GM12878 (cell line): ENCODE measurements around the gene MUC12. TPM values are rescaled to one million over a fixed set of nuclear protein-coding genes. Genes with fewer than 3 reads are reported as not detected.

Experiments
- ATAC-seq: fragments of 200-7000 bp; cut with Tn5 transposase; 3 replicates; pipeline ENCODE4 v1.9.1; 2020; ENCODE audit warnings: mild to moderate bottlenecking, moderate library complexity
- BruUV-seq: library from RNA; stranded (reverse); fragments of 400-500 nt; replicated peaks from 2 replicates; lab custom pipeline; 2021; lab: Mats Ljungman, UMichigan
- CTCF ChIA-PET: fragments of 300-600 bp; sonication (Branson Sonifier 250); formaldehyde crosslinking; extraction: SDS; loops from one replicate; lab custom pipeline; 2021; ENCODE audit warnings: inconsistent platforms; lab: Yijun Ruan, JAX
- POLR2A ChIA-PET: fragments of 350-600 bp; formaldehyde crosslinking; extraction: SDS; loops from one replicate; lab custom pipeline; 2021; ENCODE audit warnings: inconsistent platforms; lab: Charles Lee
- RAD21 ChIA-PET: fragments of 300-600 bp; sonication (Branson Sonifier 250); formaldehyde crosslinking; loops from one replicate; lab custom pipeline; 2023; ENCODE audit warnings: antibody characterized with exemption; ENCODE audit not compliant: unreplicated experiment; lab: Charles Lee
- SMC1A ChIA-PET: fragments of 300-600 bp; sonication (Branson Sonifier 250); formaldehyde crosslinking; loops from one replicate; lab custom pipeline; 2023; ENCODE audit not compliant: unreplicated experiment, uncharacterized antibody; lab: Charles Lee
- DNase-seq: peaks from one replicate; pipeline ENCODE4 v3.0.0-alpha.2; 2011; ENCODE audit warnings: low read depth, low spot score
- FAIRE-seq: peaks from 3 replicates; lab custom pipeline; 2011; peaks lifted over from hg19 to GRCh38; lab: Jason Lieb, UNC
- H2AFZ ChIP-seq: 2 replicates; pipeline ENCODE4 v1.6.0; 2011; ENCODE audit warnings: low read depth, low read length, control low read depth; ENCODE audit not compliant: control insufficient read depth
- H3K27ac ChIP-seq: 2 replicates; pipeline ENCODE4 v1.5.1; 2011; ENCODE audit warnings: control low read depth; ENCODE audit not compliant: control insufficient read depth, insufficient read depth
- H3K27me3 ChIP-seq, 2 experiments: replicated peaks in 1 of 2; 2 replicates each; pipeline versions ENCODE4 v1.6.0 to v1.6.1; 2011; ENCODE audit warnings: low read length in 1 of 2; ENCODE audit not compliant: control insufficient read depth in 2 of 2, insufficient read depth in 2 of 2
- H3K36me3 ChIP-seq, 2 experiments: 2 replicates each; pipeline ENCODE4 v1.5.1; 2011; ENCODE audit warnings: low read length in 1 of 2; ENCODE audit not compliant: control insufficient read depth in 2 of 2, insufficient read depth in 2 of 2
- H3K4me1 ChIP-seq: 2 replicates; pipeline ENCODE4 v1.6.1; 2011; ENCODE audit warnings: mild to moderate bottlenecking, low read length, moderate library complexity, mixed read lengths; ENCODE audit not compliant: control insufficient read depth, insufficient read depth
- H3K4me2 ChIP-seq: 2 replicates; pipeline ENCODE4 v1.6.0; 2011; ENCODE audit warnings: control low read depth; ENCODE audit not compliant: control insufficient read depth, insufficient read depth
- H3K4me3 ChIP-seq: fragments of 200-600 bp; sonication (generic); 2 replicates; pipeline ENCODE4 v1.5.1; 2016
- H3K79me2 ChIP-seq: 2 replicates; pipeline ENCODE4 v1.6.0; 2011; ENCODE audit warnings: low read length; ENCODE audit not compliant: control insufficient read depth, insufficient read depth
- H3K9ac ChIP-seq: 2 replicates; pipeline ENCODE4 v1.8.0; 2011; ENCODE audit warnings: low read length, control low read depth, mixed read lengths; ENCODE audit not compliant: control insufficient read depth, insufficient read depth
- H3K9me3 ChIP-seq: replicated peaks from 3 replicates; pipeline ENCODE4 v1.5.1; 2011; ENCODE audit warnings: mild to moderate bottlenecking, low read length; ENCODE audit not compliant: control insufficient read depth, insufficient read depth
- H4K20me1 ChIP-seq: 2 replicates; pipeline ENCODE4 v1.6.0; 2011; ENCODE audit not compliant: control insufficient read depth, insufficient read depth
- BACH1 ChIP-seq: fragments of 450-650 bp; IDR thresholded peaks from 2 replicates; pipeline ENCODE4 v1.6.1; 2017; ENCODE audit warnings: mild to moderate bottlenecking, borderline replicate concordance
- CREM ChIP-seq: IDR thresholded peaks from 2 replicates; pipeline ENCODE4 v1.6.1; 2014; ENCODE audit warnings: antibody characterized with exemption, low read depth
- CTCF ChIP-seq, 3 experiments: IDR thresholded peaks in 2 of 3; conservative IDR thresholded peaks in 1 of 3; 2 replicates each; pipeline ENCODE4 v1.5.1; 2011; ENCODE audit warnings: low read depth in 3 of 3, low read length in 3 of 3, mild to moderate bottlenecking in 3 of 3, control low read depth in 2 of 3, moderate library complexity in 2 of 3, inconsistent platforms in 1 of 3, mixed read lengths in 1 of 3; ENCODE audit not compliant: control insufficient read depth in 2 of 3, insufficient read depth in 1 of 3; ENCODE audit errors: extremely low read depth in 1 of 3
- ESRRA ChIP-seq: IDR thresholded peaks from 2 replicates; pipeline ENCODE4 v1.6.1; 2012; ENCODE audit warnings: mild to moderate bottlenecking, low read length, improper control_type of control experiment
- EZH2 ChIP-seq: IDR thresholded peaks from 2 replicates; pipeline ENCODE4 v1.6.1; 2012; ENCODE audit warnings: low read depth, mild to moderate bottlenecking, control low read depth, inconsistent platforms, low read length, borderline replicate concordance; ENCODE audit not compliant: control insufficient read depth
- JUND ChIP-seq: IDR thresholded peaks from 2 replicates; pipeline ENCODE4 v1.6.1; 2012; ENCODE audit warnings: low read depth, mild to moderate bottlenecking, low read length, improper control_type of control experiment, moderate library complexity
- MEF2B ChIP-seq: fragments of 450-650 bp; IDR thresholded peaks from 2 replicates; pipeline ENCODE4 v1.6.1; 2018; ENCODE audit warnings: mild to moderate bottlenecking, moderate library complexity; ENCODE audit not compliant: partially characterized antibody, poor library complexity, severe bottlenecking
- MTA2 ChIP-seq: fragments of 450-650 bp; IDR thresholded peaks from 2 replicates; pipeline ENCODE4 v1.6.1; 2016; ENCODE audit warnings: low read depth, mild to moderate bottlenecking, moderate library complexity
- POLR2A ChIP-seq: IDR thresholded peaks from 2 replicates; pipeline ENCODE4 v1.6.1; 2011; ENCODE audit warnings: low read depth, mild to moderate bottlenecking, low read length
- RAD21 ChIP-seq: IDR thresholded peaks from 2 replicates; pipeline ENCODE4 v1.6.1; 2011; ENCODE audit warnings: mild to moderate bottlenecking, low read depth, low read length, moderate library complexity; ENCODE audit not compliant: insufficient read depth
- RAD51 ChIP-seq: fragments of 450-650 bp; IDR thresholded peaks from 2 replicates; pipeline ENCODE4 v1.6.1; 2016; ENCODE audit warnings: moderate library complexity, mild to moderate bottlenecking, inconsistent platforms
- RUNX3 ChIP-seq: IDR thresholded peaks from 2 replicates; pipeline ENCODE4 v1.6.1; 2012; ENCODE audit warnings: low read length, inconsistent platforms
- SIX5 ChIP-seq: IDR thresholded peaks from 2 replicates; pipeline ENCODE4 v1.6.1; 2011; ENCODE audit warnings: mild to moderate bottlenecking, low read depth, low read length, moderate library complexity; ENCODE audit not compliant: severe bottlenecking
- USF1 ChIP-seq: IDR thresholded peaks from 2 replicates; pipeline ENCODE4 v1.6.1; 2011; ENCODE audit warnings: borderline replicate concordance, low read depth, mild to moderate bottlenecking, moderate library complexity, mixed read lengths, low read length; ENCODE audit not compliant: insufficient read depth; ENCODE audit errors: extremely low read length
- WGBS: methylation state at CpG from one replicate; pipeline ENCODE4 v1.1.6; 2016; ENCODE audit warnings: low lambda C conversion rate; ENCODE audit not compliant: insufficient replicate concordance, insufficient coverage; ENCODE audit errors: missing lambda C conversion rate; 5-methylcytosine and 5-hydroxymethylcytosine counted together
- in situ Hi-C: fragments of 300-500 bp; cut with MboI; formaldehyde crosslinking; loops from 9 replicates; pipeline ENCODE4 v1.14.3; 2018; ENCODE audit warnings: mixed read lengths
- intact Hi-C: fragments of 100-400 bp; cut with micrococcal nuclease; formaldehyde crosslinking; loops from one replicate; pipeline ENCODE4 v1.14.2; 2022; ENCODE audit not compliant: unreplicated experiment
- polyA plus RNA-seq, 11 experiments: library from polyadenylated mRNA; depleted of rRNA in 4 of 11; unstranded in 6 of 11; stranded (reverse) in 5 of 11; fragments of >200 nt; fragmentation: Nextera tagmentation in 4 of 11; fragmentation: Illumina TruSeq in 1 of 11; extraction: Ambion mirVana in 4 of 11; extraction: Trizol in 1 of 11; gene quantifications; 1 replicate in 1 of 11; 2 replicates in 10 of 11; pipeline versions ENCODE4 v1.2.1 to v1.2.3, GENCODE V29; 2011 to 2016; ENCODE audit warnings: inconsistent platforms in 2 of 11, missing spikeins in 2 of 11, low read depth in 1 of 11
- total RNA-seq, 4 experiments: library from RNA; depleted of rRNA in 3 of 4; stranded (reverse); fragments of >200 nt in 3 of 4; fragmentation: Illumina TruSeq in 1 of 4; extraction: Trizol in 1 of 4; gene quantifications; 2 replicates each; pipeline versions ENCODE4 v1.2.1 to v1.2.3, GENCODE V29; 2013 to 2021
- TF ChIP-seq, protein P1 (sequence below): IDR thresholded peaks from 2 replicates; pipeline ENCODE4 v1.6.1; 2012; ENCODE audit warnings: low read depth, low read length, improper control_type of control experiment
- TF ChIP-seq, protein P2 (sequence below): fragments of 450-650 bp; formaldehyde crosslinking; IDR thresholded peaks from 2 replicates; pipeline ENCODE4 v1.5.0; 2022; ENCODE audit warnings: mild to moderate bottlenecking, missing genetic modification characterization

Gene MUC12
- total and polyA plus RNA-seq, 10 of the 15 experiments (the other 5 are each of a cell fraction or from before 2014, with no cell fraction given), result 1.7 to 4.5 (median 2.6) TPM

DNA sequence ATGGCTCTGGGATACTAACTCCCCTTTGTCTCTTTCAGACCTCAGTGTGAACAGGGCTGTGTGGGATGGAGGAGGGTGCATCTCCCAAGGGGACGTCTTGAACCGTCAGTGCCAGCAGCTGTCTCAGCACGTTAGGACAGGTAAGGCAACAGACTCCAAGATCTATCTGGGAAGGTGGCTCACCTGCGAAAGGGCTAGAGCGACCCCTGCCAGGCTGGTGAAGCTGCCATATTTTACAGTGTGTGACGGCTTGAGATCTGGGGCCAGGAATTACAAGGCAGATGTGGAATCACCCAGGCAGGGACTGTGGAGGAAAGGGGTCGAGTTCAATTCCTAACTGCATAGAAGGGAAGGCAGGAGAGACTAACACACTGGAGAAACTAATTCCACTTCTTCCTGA lies 61.7 kb downstream of the MUC12 start:
- SMC1A ChIA-PET, result no interaction called here
- 24% methylated on average over 7 of the region's 7 CpGs for whole genome bisulfite sequencing
- Histone ChIP-seq H3K27me3 (no peaks in the 10 kb centered on the region), H3K4me3 (no peak overlapping the region), H3K9ac (no peak overlapping the region), H3K4me2 (no peak overlapping the region), H3K36me3 (no peaks in the 10 kb centered on the region), H3K4me1 (no peaks in the 10 kb centered on the region), H3K27ac (no peak overlapping the region), H3K79me2 (no peaks in the 10 kb centered on the region), H4K20me1 (no peaks in the 10 kb centered on the region), H3K9me3 (no peaks in the 10 kb centered on the region; the same call in 2 of the 3 replicates), H2AFZ (no peak overlapping the region)
- no peak for ATAC-seq
- CTCF ChIA-PET, result no interaction called here
- POLR2A ChIA-PET, result no interaction called here
- FAIRE-seq, result no peak
- in situ Hi-C loops (no loop called here), intact Hi-C loops (no loop called here)
- DNase-seq, result no peak
- no TSS peak for BruUV-seq
- RAD21 ChIA-PET, result interaction anchor here (0.7 kb wide), 1 partner anchor 9 kb away, joined by 4 read pairs; no protein-coding TSS in a partner anchor
- TF ChIP-seq USF1 (no peak), ESRRA (no peak), POLR2A (no peak), RAD21 (peak; percentile 48), EZH2 (no peak), MTA2 (no peak), CTCF (IDR thresholded peaks at IDR 0.05 in 2 of 3, conservative IDR thresholded peaks at IDR 0.05 in 1 of 3; ENCODE audit: control insufficient read depth in 2 of 3, extremely low read depth in 1 of 3, insufficient read depth in 1 of 3, low read depth in 3 of 3, low read length in 3 of 3) (peak in 2 of 3 experiments; percentile 18 to 39; a peak in 3 of 6 replicates), JUND (no peak), SIX5 (no peak), BACH1 (no peak), RUNX3 (no peak), RAD51 (no peak), MEF2B (no peak), CREM (no peak)
- TF ChIP-seq, protein P1, sequence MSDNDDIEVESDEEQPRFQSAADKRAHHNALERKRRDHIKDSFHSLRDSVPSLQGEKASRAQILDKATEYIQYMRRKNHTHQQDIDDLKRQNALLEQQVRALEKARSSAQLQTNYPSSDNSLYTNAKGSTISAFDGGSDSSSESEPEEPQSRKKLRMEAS, result no peak
- TF ChIP-seq, protein P2, sequence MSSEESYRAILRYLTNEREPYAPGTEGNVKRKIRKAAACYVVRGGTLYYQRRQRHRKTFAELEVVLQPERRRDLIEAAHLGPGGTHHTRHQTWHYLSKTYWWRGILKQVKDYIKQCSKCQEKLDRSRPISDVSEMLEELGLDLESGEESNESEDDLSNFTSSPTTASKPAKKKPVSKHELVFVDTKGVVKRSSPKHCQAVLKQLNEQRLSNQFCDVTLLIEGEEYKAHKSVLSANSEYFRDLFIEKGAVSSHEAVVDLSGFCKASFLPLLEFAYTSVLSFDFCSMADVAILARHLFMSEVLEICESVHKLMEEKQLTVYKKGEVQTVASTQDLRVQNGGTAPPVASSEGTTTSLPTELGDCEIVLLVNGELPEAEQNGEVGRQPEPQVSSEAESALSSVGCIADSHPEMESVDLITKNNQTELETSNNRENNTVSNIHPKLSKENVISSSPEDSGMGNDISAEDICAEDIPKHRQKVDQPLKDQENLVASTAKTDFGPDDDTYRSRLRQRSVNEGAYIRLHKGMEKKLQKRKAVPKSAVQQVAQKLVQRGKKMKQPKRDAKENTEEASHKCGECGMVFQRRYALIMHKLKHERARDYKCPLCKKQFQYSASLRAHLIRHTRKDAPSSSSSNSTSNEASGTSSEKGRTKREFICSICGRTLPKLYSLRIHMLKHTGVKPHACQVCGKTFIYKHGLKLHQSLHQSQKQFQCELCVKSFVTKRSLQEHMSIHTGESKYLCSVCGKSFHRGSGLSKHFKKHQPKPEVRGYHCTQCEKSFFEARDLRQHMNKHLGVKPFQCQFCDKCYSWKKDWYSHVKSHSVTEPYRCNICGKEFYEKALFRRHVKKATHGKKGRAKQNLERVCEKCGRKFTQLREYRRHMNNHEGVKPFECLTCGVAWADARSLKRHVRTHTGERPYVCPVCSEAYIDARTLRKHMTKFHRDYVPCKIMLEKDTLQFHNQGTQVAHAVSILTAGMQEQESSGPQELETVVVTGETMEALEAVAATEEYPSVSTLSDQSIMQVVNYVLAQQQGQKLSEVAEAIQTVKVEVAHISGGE (CRISPR knock-in tag), result no peak
